CD14-positive monocyte (primary cell): ENCODE measurements around the gene USP49. TPM values are rescaled to one million over a fixed set of nuclear protein-coding genes. Genes with fewer than 3 reads are reported as not detected.

Experiments
- DNase-seq, 3 donors: peaks; one replicate each; pipeline ENCODE4 v3.0.0-alpha.2; 2011 to 2022
- H2AFZ ChIP-seq: 2 replicates; pipeline ENCODE4 v1.6.0; 2012; ENCODE audit warnings: mild to moderate bottlenecking, low read depth, low read length, inconsistent platforms; ENCODE audit not compliant: insufficient read depth, poor library complexity, severe bottlenecking
- H3K27ac ChIP-seq, 2 donors: 1 replicate in 1 of 2; 2 replicates in 1 of 2; pipeline ENCODE4 v1.5.1; 2012 to 2013; ENCODE audit warnings: low read length in 2 of 2, control low read depth in 1 of 2, inconsistent platforms in 1 of 2, low read depth in 1 of 2, mild to moderate bottlenecking in 1 of 2
- H3K27me3 ChIP-seq, 2 donors: one replicate each; pipeline versions ENCODE4 v1.6.0 to v1.6.1; 2011 to 2013; ENCODE audit warnings: low read length in 2 of 2; ENCODE audit not compliant: control insufficient read depth in 2 of 2, insufficient read depth in 2 of 2
- H3K36me3 ChIP-seq, 2 donors: replicated peaks in 1 of 2; 1 replicate in 1 of 2; 2 replicates in 1 of 2; pipeline versions ENCODE4 v1.5.1 to v1.6.1; 2012 to 2013; ENCODE audit warnings: low read length in 2 of 2, control low read depth in 1 of 2, inconsistent platforms in 1 of 2, mild to moderate bottlenecking in 1 of 2; ENCODE audit not compliant: insufficient read depth in 2 of 2, control insufficient read depth in 1 of 2
- H3K4me1 ChIP-seq, 2 donors: 1 replicate in 1 of 2; 2 replicates in 1 of 2; pipeline versions ENCODE4 v1.5.1 to v1.6.1; 2012 to 2013; ENCODE audit warnings: low read length in 2 of 2, control low read depth in 1 of 2, inconsistent platforms in 1 of 2, mild to moderate bottlenecking in 1 of 2, moderate library complexity in 1 of 2; ENCODE audit not compliant: insufficient read depth in 2 of 2, control insufficient read depth in 1 of 2
- H3K4me2 ChIP-seq: replicated peaks from 2 replicates; pipeline ENCODE3; 2012; ENCODE audit warnings: low read length, moderate library complexity, mild to moderate bottlenecking; ENCODE audit not compliant: poor library complexity, severe bottlenecking; ENCODE audit errors: extremely low read depth
- H3K4me3 ChIP-seq, 3 experiments: fragments of 200-600 bp in 1 of 3; sonication (generic) in 1 of 3; replicated peaks in 1 of 3; 1 replicate in 2 of 3; 2 replicates in 1 of 3; pipeline ENCODE4 v1.5.1; 2011 to 2013; ENCODE audit warnings: low read length in 3 of 3, mild to moderate bottlenecking in 3 of 3, control low read depth in 2 of 3, low read depth in 2 of 3, inconsistent platforms in 1 of 3, moderate library complexity in 1 of 3
- H3K79me2 ChIP-seq: 2 replicates; pipeline ENCODE4 v1.6.0; 2012; ENCODE audit warnings: mild to moderate bottlenecking, control low read depth, inconsistent platforms, low read length, moderate library complexity; ENCODE audit not compliant: insufficient read depth
- H3K9ac ChIP-seq: 2 replicates; pipeline ENCODE4 v1.6.0; 2017; ENCODE audit warnings: low read length, mild to moderate bottlenecking; ENCODE audit not compliant: insufficient read depth, poor library complexity, severe bottlenecking
- H3K9me3 ChIP-seq, 2 donors: replicated peaks in 1 of 2; 1 replicate in 1 of 2; 2 replicates in 1 of 2; pipeline versions ENCODE4 v1.5.1 to v1.6.1; 2012 to 2013; ENCODE audit warnings: low read length in 2 of 2, control low read depth in 1 of 2; ENCODE audit not compliant: control insufficient read depth in 1 of 2, insufficient read depth in 1 of 2
- H4K20me1 ChIP-seq: 2 replicates; pipeline ENCODE4 v1.6.0; 2012; ENCODE audit warnings: mild to moderate bottlenecking, low read length, control low read depth, moderate library complexity; ENCODE audit not compliant: insufficient read depth
- H3K27ac Mint-ChIP-seq, 7 donors: one replicate each; pipeline ENCODE4 v1.8.0; 2020; ENCODE audit warnings: mild to moderate bottlenecking in 7 of 7, mixed read lengths in 7 of 7, moderate library complexity in 6 of 7, inconsistent platforms in 2 of 7
- H3K27me3 Mint-ChIP-seq, 3 donors: one replicate each; pipeline ENCODE4 v1.8.0; 2021 to 2022; ENCODE audit warnings: low read depth in 3 of 3, mild to moderate bottlenecking in 3 of 3, mixed read lengths in 3 of 3, moderate library complexity in 3 of 3, inconsistent platforms in 1 of 3
- H3K36me3 Mint-ChIP-seq, 2 donors: one replicate each; pipeline ENCODE4 v1.8.0; 2020; ENCODE audit warnings: mixed read lengths in 2 of 2, inconsistent platforms in 1 of 2, mild to moderate bottlenecking in 1 of 2
- H3K4me1 Mint-ChIP-seq: one replicate; pipeline ENCODE4 v1.8.0; 2020; ENCODE audit warnings: mild to moderate bottlenecking, mixed read lengths
- H3K4me3 Mint-ChIP-seq, 2 donors: one replicate each; pipeline ENCODE4 v1.8.0; 2020; ENCODE audit warnings: mild to moderate bottlenecking in 2 of 2, mixed read lengths in 2 of 2, moderate library complexity in 1 of 2
- H3K9me3 Mint-ChIP-seq, 7 donors: one replicate each; pipeline ENCODE4 v1.8.0; 2020 to 2022; ENCODE audit warnings: mixed read lengths in 7 of 7, mild to moderate bottlenecking in 6 of 7, moderate library complexity in 6 of 7, inconsistent platforms in 2 of 7
- CTCF ChIP-seq: fragments of 200-600 bp; IDR thresholded peaks from one replicate; pipeline ENCODE4 v1.8.0; 2022; ENCODE audit warnings: antibody characterized with exemption, mild to moderate bottlenecking
- WGBS: methylation state at CpG from one replicate; pipeline ENCODE4 v1.1.5; 2013; ENCODE audit warnings: missing lambda C conversion rate; ENCODE audit not compliant: insufficient coverage; 5-methylcytosine and 5-hydroxymethylcytosine counted together
- intact Hi-C, 2 donors: fragments of 100-400 bp; cut with micrococcal nuclease; formaldehyde crosslinking; loops; one replicate each; pipeline versions ENCODE4 v1.15.0 to v1.15.1; 2023
- polyA plus RNA-seq, 3 donors: library from polyadenylated mRNA; depleted of rRNA in 1 of 3; unstranded in 2 of 3; stranded (reverse) in 1 of 3; fragments of 300-500 nt in 2 of 3; fragments of >200 nt in 1 of 3; fragmentation: Illumina TruSeq in 2 of 3; gene quantifications; 1 replicate in 2 of 3; 2 replicates in 1 of 3; pipeline ENCODE4 v1.2.3, GENCODE V29; 2012 to 2021

The USP49 gene
- polyA plus RNA-seq, 3 donors = 0.08 to 4.8 (median 0.37) TPM

GRCh38 chr6:41942067-41942851, 47.1 kb upstream of the USP49 start:
- intact Hi-C loops = no loop called here
- 34% methylated on average over 11 of the region's 20 CpGs for WGBS
- Mint-ChIP-seq H3K4me3 (peak overlapping the region; percentile 83 to 94), H3K4me1 (peaks cover 53% of the 10 kb centered on the region), H3K27me3 (peaks cover 0 to 1% (median 0%) of the 10 kb centered on the region in 3 donors), H3K27ac (peak overlapping the region; percentile 90 to 98 (median 95)), H3K9me3 (peaks cover 0 to 3% (median 0%) of the 10 kb centered on the region in 7 donors), H3K36me3 (peaks cover 4 to 22% of the 10 kb centered on the region in 2 donors)
- no peak for TF ChIP-seq CTCF
- peaks cover 2 to 4% of the 10 kb centered on the region in 2 donors for H3K36me3 ChIP-seq
- DNase-seq = peak; percentile 42 to 78 (median 56)
- peaks cover 58% of the 10 kb centered on the region for H3K79me2 ChIP-seq
- H3K9me3 ChIP-seq = no peaks in the 10 kb centered on the region
- peak overlapping the region; percentile 73 for H2AFZ ChIP-seq
- H4K20me1 ChIP-seq = peaks cover 40% of the 10 kb centered on the region
- H3K4me1 ChIP-seq = peaks cover 55 to 66% of the 10 kb centered on the region in 2 donors
- H3K27ac ChIP-seq = peak overlapping the region; percentile 57 to 81
- H3K9ac ChIP-seq = peak overlapping the region; percentile 77
- H3K4me2 ChIP-seq = peak overlapping the region; percentile 98
- H3K4me3 ChIP-seq = peak overlapping the region; percentile 47 to 97 (median 67)
- H3K27me3 ChIP-seq = no peaks in the 10 kb centered on the region

GRCh38 chr6:41941280-41942066, 46.3 kb upstream of the USP49 start, which contains the start of gene CCND3:
Gene CCND3 (minus strand): TSS chr6:41941808. CDS start chr6:41941649, 159 bp downstream.
- WGBS = under 1% methylated on average over 83 of the region's 87 CpGs
- Histone ChIP-seq H3K27ac (peak within 1 kb of the TSS; percentile 80 to 81), H2AFZ (peak within 1 kb of the TSS; percentile 73), H4K20me1 (peaks cover 47% of the 10 kb centered on the region), H3K36me3 (peaks cover 10 to 12% of the 10 kb centered on the region in 2 donors), H3K27me3 (no peaks in the 10 kb centered on the region), H3K9ac (peak within 1 kb of the TSS; percentile 77), H3K4me1 (peaks cover 62 to 74% of the 10 kb centered on the region in 2 donors), H3K4me3 (peak within 1 kb of the TSS; percentile 84 to 97 (median 84)), H3K9me3 (no peaks in the 10 kb centered on the region), H3K4me2 (peak within 1 kb of the TSS; percentile 98), H3K79me2 (peaks cover 66% of the 10 kb centered on the region)
- peaks cover 61% of the 10 kb centered on the region for H3K4me1 Mint-ChIP-seq
- peak within 1 kb of the TSS; percentile 90 to 99 (median 98) for H3K27ac Mint-ChIP-seq
- peak; percentile 91 to 93 (median 91) for DNase-seq
- peak within 1 kb of the TSS; percentile 95 to 97 for H3K4me3 Mint-ChIP-seq
- no peaks in the 10 kb centered on the region for H3K9me3 Mint-ChIP-seq
- peaks cover 11 to 30% of the 10 kb centered on the region in 2 donors for H3K36me3 Mint-ChIP-seq
- intact Hi-C loops = loop anchor here in 1 of 2 donors (2.0 kb wide), 1 partner anchor 21 kb away; the partner anchor contains the start of genes BYSL and MED20
- peaks cover 0 to 2% (median 0%) of the 10 kb centered on the region in 3 donors for H3K27me3 Mint-ChIP-seq
- no peak for TF ChIP-seq CTCF
